ENCODE measurements around the gene SULF2.

The SULF2 gene

GRCh38 chr20:47682028-47682783 lies 103.1 kb downstream of the SULF2 start:
- FAIRE-seq, result no peak

GRCh38 chr20:47680804-47681529 lies 104.3 kb downstream of the SULF2 start:
- FAIRE-seq, result no peak

GRCh38 chr20:47679462-47679861 lies 105.8 kb downstream of the SULF2 start:
- no peak for FAIRE-seq

- FAIRE-seq, result no peak
Measured at GRCh38 chr20:47678536-47678935, 106.7 kb downstream of the SULF2 start.

GRCh38 chr20:47677635-47678453 lies 107.4 kb downstream of the SULF2 start:
- no peak for FAIRE-seq

- FAIRE-seq, result no peak
Measured at GRCh38 chr20:47676912-47677634, 108.2 kb downstream of the SULF2 start.

- FAIRE-seq, result no peak
Measured at GRCh38 chr20:47676219-47676721, 109.0 kb downstream of the SULF2 start.

GRCh38 chr20:47675190-47676142 lies 109.8 kb downstream of the SULF2 start:
- FAIRE-seq, result no peak

- FAIRE-seq, result no peak
Measured at GRCh38 chr20:47674686-47675085, 110.6 kb downstream of the SULF2 start.

- no peak for FAIRE-seq
Measured at GRCh38 chr20:47674145-47674544, 111.1 kb downstream of the SULF2 start.

- FAIRE-seq, result no peak
Measured at GRCh38 chr20:47673671-47673955, 111.7 kb downstream of the SULF2 start.

GRCh38 chr20:47672886-47673670 lies 112.2 kb downstream of the SULF2 start:
- no peak for FAIRE-seq

- FAIRE-seq, result no peak
Measured at GRCh38 chr20:47672166-47672565, 113.1 kb downstream of the SULF2 start.

- no peak for FAIRE-seq
Measured at GRCh38 chr20:47670913-47671312, 114.4 kb downstream of the SULF2 start.

GRCh38 chr20:47669927-47670890 lies 115.1 kb downstream of the SULF2 start:
- FAIRE-seq, result no peak

- no peak for FAIRE-seq
Measured at GRCh38 chr20:47669489-47669888, 115.8 kb downstream of the SULF2 start.

GRCh38 chr20:47669152-47669425 lies 116.2 kb downstream of the SULF2 start:
- FAIRE-seq, result no peak

- FAIRE-seq, result no peak
Measured at GRCh38 chr20:47668313-47669151, 116.7 kb downstream of the SULF2 start.
